ENCODE measurements around the gene CCT2. TPM values are rescaled to one million over a fixed set of nuclear protein-coding genes. Genes with fewer than 3 reads are reported as not detected.

Gene CCT2
- total and polyA plus RNA-seq, 2 of the 4 experiments (the other 2 are of a cell fraction) = 194 to 651 TPM

DNA sequence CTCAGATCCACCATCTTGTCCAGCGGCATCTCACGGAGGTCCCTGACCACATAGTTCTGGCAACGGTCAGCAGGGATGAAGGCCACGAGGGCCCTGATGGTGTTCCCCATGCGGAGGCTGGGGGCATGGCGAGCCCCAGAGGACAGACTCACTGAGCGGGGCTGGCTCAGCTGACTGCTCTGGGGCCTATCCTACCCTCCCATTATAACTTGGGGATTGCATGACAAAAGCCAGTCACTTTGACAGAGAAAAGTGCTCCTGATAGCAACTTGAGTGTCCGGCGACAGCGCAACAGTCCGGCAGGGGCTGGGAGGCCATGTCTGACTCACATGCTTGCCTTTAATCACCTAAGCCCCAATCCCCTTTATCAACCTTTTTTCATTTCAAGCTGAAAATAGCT lies 25.5 kb downstream of the CCT2 start, which contains the start of gene LRRC10:
TSS of gene LRRC10 (minus strand) at position 179 of the 400 bp plus-strand sequence. CDS start at position 110, 69 bp downstream.
- no peak within 1 kb of the TSS for H3K4me2 ChIP-seq (ENCODE audit: low read depth, low read length)
- H4K20me1 ChIP-seq (ENCODE audit: insufficient read depth, low read length) = no peaks in the 10 kb centered on the region
- H3K27me3 ChIP-seq (ENCODE audit: control insufficient read depth, insufficient read depth, low read length) = peaks cover 4% of the 10 kb centered on the region
- H3K4me1 ChIP-seq (ENCODE audit: control insufficient read depth, insufficient read depth, low read length) = no peaks in the 10 kb centered on the region
- no peaks in the 10 kb centered on the region for H3K9me1 ChIP-seq (ENCODE audit: insufficient read depth, low read length)
- no peak within 1 kb of the TSS for H2BK15ac ChIP-seq (ENCODE audit: low read depth, low read length)
- dilution Hi-C loops (cut with HindIII; ENCODE audit: low sequenced_read_pairs, unreplicated experiment) (no loop called here), in situ Hi-C loops (cut with MboI; ENCODE audit: low sequenced_read_pairs) (no loop called here), intact Hi-C loops (cut with micrococcal nuclease) (loop anchor here (5.0 kb wide), 1 partner anchor 52 kb away; no protein-coding TSS in a partner anchor)
- ChIA-PET CTCF (no interaction called here), POLR2A (ENCODE audit: unreplicated experiment) (interaction anchor here (0.6 kb wide), 1 partner anchor 38 kb away, joined by 3 read pairs; no protein-coding TSS in a partner anchor)
- H3K9me3 ChIP-seq (ENCODE audit: control insufficient read depth, insufficient read depth, low read length) = no peaks in the 10 kb centered on the region
- no peak within 1 kb of the TSS for H3K27ac ChIP-seq (ENCODE audit: insufficient read depth, low read length)
- ATAC-seq (ENCODE audit: low read depth) (no peak), DNase-seq (no peak)
- H2AK9ac ChIP-seq (replicated peaks; ENCODE audit: low read depth, low read length, poor library complexity) = no peak within 1 kb of the TSS
- no peak within 1 kb of the TSS for H4K5ac ChIP-seq (ENCODE audit: low read depth, low read length)
- H4K8ac ChIP-seq (ENCODE audit: low read depth in 2 of 2, low read length in 2 of 2) = no peak within 1 kb of the TSS
- H2BK5ac ChIP-seq (ENCODE audit: low read depth, low read length, poor library complexity, severe bottlenecking) = no peak within 1 kb of the TSS
- no peak within 1 kb of the TSS for H2AK5ac ChIP-seq (ENCODE audit: low read depth, low read length)
- no peak within 1 kb of the TSS for H3K4ac ChIP-seq (ENCODE audit: low read depth, low read length)
- H3K23ac ChIP-seq (ENCODE audit: low read depth, low read length) = no peak within 1 kb of the TSS
- no TSS peak for BruUV-seq (replicated peaks)
- 73% methylated on average over 7 of the region's 11 CpGs; no CpG with 5 or more reads in 1 of the 2 experiments for WGBS, 2 experiments (ENCODE audit: extremely low coverage in 2 of 2, insufficient read length in 1 of 2)
- no peaks in the 10 kb centered on the region for H3K36me3 ChIP-seq (ENCODE audit: control insufficient read depth, insufficient read depth, low read length)
- no peak within 1 kb of the TSS for H3K14ac ChIP-seq (replicated peaks; ENCODE audit: low read depth, low read length)
- no peaks in the 10 kb centered on the region for H3K79me1 ChIP-seq (ENCODE audit: low read depth in 1 of 2, low read length in 2 of 2)
- TF ChIP-seq RFX5 (IDR thresholded peaks at IDR 0.05; ENCODE audit: low read depth, low read length) = no peak
- TF ChIP-seq, protein P1, sequence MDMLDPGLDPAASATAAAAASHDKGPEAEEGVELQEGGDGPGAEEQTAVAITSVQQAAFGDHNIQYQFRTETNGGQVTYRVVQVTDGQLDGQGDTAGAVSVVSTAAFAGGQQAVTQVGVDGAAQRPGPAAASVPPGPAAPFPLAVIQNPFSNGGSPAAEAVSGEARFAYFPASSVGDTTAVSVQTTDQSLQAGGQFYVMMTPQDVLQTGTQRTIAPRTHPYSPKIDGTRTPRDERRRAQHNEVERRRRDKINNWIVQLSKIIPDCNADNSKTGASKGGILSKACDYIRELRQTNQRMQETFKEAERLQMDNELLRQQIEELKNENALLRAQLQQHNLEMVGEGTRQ (IDR thresholded peaks at IDR 0.05; ENCODE audit: low read depth, low read length) = no peak
- no peak for TF ChIP-seq NFE2L2 (IDR thresholded peaks at IDR 0.05; ENCODE audit: low read depth, low read length)
- no peak for TF ChIP-seq RCOR1 (IDR thresholded peaks at IDR 0.05; ENCODE audit: insufficient replicate concordance, low read length)
- TF ChIP-seq SMC3 (IDR thresholded peaks at IDR 0.05; ENCODE audit: low read depth, low read length) = no peak
- no peak for TF ChIP-seq MXI1 (IDR thresholded peaks at IDR 0.05; ENCODE audit: borderline replicate concordance, low read depth, low read length)
- TF ChIP-seq MAZ (IDR thresholded peaks at IDR 0.05; ENCODE audit: borderline replicate concordance, low read depth, low read length) = no peak
- TF ChIP-seq, protein P2, sequence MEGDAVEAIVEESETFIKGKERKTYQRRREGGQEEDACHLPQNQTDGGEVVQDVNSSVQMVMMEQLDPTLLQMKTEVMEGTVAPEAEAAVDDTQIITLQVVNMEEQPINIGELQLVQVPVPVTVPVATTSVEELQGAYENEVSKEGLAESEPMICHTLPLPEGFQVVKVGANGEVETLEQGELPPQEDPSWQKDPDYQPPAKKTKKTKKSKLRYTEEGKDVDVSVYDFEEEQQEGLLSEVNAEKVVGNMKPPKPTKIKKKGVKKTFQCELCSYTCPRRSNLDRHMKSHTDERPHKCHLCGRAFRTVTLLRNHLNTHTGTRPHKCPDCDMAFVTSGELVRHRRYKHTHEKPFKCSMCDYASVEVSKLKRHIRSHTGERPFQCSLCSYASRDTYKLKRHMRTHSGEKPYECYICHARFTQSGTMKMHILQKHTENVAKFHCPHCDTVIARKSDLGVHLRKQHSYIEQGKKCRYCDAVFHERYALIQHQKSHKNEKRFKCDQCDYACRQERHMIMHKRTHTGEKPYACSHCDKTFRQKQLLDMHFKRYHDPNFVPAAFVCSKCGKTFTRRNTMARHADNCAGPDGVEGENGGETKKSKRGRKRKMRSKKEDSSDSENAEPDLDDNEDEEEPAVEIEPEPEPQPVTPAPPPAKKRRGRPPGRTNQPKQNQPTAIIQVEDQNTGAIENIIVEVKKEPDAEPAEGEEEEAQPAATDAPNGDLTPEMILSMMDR (conservative IDR thresholded peaks at IDR 0.05; ENCODE audit: low read depth, low read length) = no peak
- TF ChIP-seq BHLHE40 (IDR thresholded peaks at IDR 0.05; ENCODE audit: low read depth, low read length) = no peak
- H2AFZ ChIP-seq (replicated peaks; ENCODE audit: low read length, poor library complexity) = no peak within 1 kb of the TSS
- no peak within 1 kb of the TSS for H2BK120ac ChIP-seq (ENCODE audit: low read depth, low read length)
- H3K9ac ChIP-seq (ENCODE audit: low read depth, low read length) = no peak within 1 kb of the TSS
- H3K4me3 ChIP-seq (ENCODE audit: insufficient read depth, low read depth, low read length) = no peak within 1 kb of the TSS
- H3K18ac ChIP-seq (ENCODE audit: low read depth, low read length) = no peak within 1 kb of the TSS
- no peak within 1 kb of the TSS for H3K56ac ChIP-seq (ENCODE audit: extremely low read depth, insufficient read depth, low read length)
- no peak within 1 kb of the TSS for H4K91ac ChIP-seq (ENCODE audit: insufficient read depth, low read depth, low read length)
- no peak within 1 kb of the TSS for H2BK20ac ChIP-seq (ENCODE audit: low read depth, low read length)
